GM23338 (cell line): Measurements from ENCODE around the gene MACIR. TPM values are rescaled to one million over a fixed set of nuclear protein-coding genes. Genes with fewer than 3 reads are reported as not detected.

Experiments used
- ATAC-seq: fragments of 200-7000 bp; cut with Tn5 transposase; 3 replicates; pipeline ENCODE4 v1.9.1; 2020
- DNase-seq: peaks from one replicate; pipeline ENCODE4 v3.0.0-alpha.2; 2015; ENCODE audit warnings: low spot score
- H2AFZ ChIP-seq: fragments of 200-600 bp; sonication (generic); 2 replicates; pipeline ENCODE4 v1.8.0; 2016; ENCODE audit warnings: antibody characterized with exemption, mild to moderate bottlenecking, moderate library complexity
- H3F3A ChIP-seq: fragments of 200-600 bp; sonication (generic); replicated peaks from 2 replicates; pipeline ENCODE4 v1.8.0; 2017; ENCODE audit warnings: antibody characterized with exemption, mixed run types, low read depth
- H3K27ac ChIP-seq: fragments of 200-600 bp; sonication (generic); 2 replicates; pipeline ENCODE4 v1.6.1; 2016; ENCODE audit warnings: low read depth
- H3K27me3 ChIP-seq: fragments of 200-600 bp; sonication (generic); 2 replicates; pipeline ENCODE4 v1.8.0; 2016; ENCODE audit warnings: mild to moderate bottlenecking, mixed run types, moderate library complexity; ENCODE audit not compliant: insufficient read depth
- H3K36me3 ChIP-seq: fragments of 200-600 bp; sonication (generic); 2 replicates; pipeline ENCODE4 v1.8.0; 2016; ENCODE audit warnings: mild to moderate bottlenecking; ENCODE audit not compliant: insufficient read depth
- H3K4me1 ChIP-seq: fragments of 200-600 bp; sonication (generic); 2 replicates; pipeline ENCODE4 v1.8.0; 2016; ENCODE audit warnings: mild to moderate bottlenecking, moderate library complexity; ENCODE audit not compliant: insufficient read depth
- H3K4me2 ChIP-seq: fragments of 200-600 bp; sonication (generic); 2 replicates; pipeline ENCODE4 v1.7.1; 2017; ENCODE audit warnings: mixed run types
- H3K4me3 ChIP-seq: fragments of 200-600 bp; sonication (generic); 2 replicates; pipeline ENCODE4 v1.6.1; 2016; ENCODE audit warnings: mixed run types
- H3K79me2 ChIP-seq: fragments of 200-600 bp; sonication (generic); replicated peaks from 2 replicates; pipeline ENCODE4 v1.8.0; 2017; ENCODE audit warnings: mild to moderate bottlenecking; ENCODE audit not compliant: insufficient read depth
- H3K9me2 ChIP-seq: fragments of 200-600 bp; sonication (generic); 2 replicates; pipeline ENCODE4 v1.8.0; 2017; ENCODE audit not compliant: insufficient read depth
- H4K20me1 ChIP-seq: fragments of 200-600 bp; sonication (generic); replicated peaks from 2 replicates; pipeline ENCODE4 v1.8.0; 2017; ENCODE audit warnings: mild to moderate bottlenecking; ENCODE audit not compliant: insufficient read depth
- H3K27ac Mint-ChIP-seq: 2 replicates; pipeline ENCODE4 v1.8.0; 2020; ENCODE audit warnings: inconsistent platforms, mild to moderate bottlenecking, moderate library complexity, mixed read lengths
- H3K27me3 Mint-ChIP-seq: 3 replicates; pipeline ENCODE4 v1.8.0; 2022; ENCODE audit warnings: low read depth, mild to moderate bottlenecking, moderate library complexity, mixed read lengths, inconsistent platforms; ENCODE audit not compliant: insufficient read depth, poor library complexity
- H3K36me3 Mint-ChIP-seq: 3 replicates; pipeline ENCODE4 v1.8.0; 2021; ENCODE audit warnings: low read depth, mild to moderate bottlenecking, inconsistent platforms, moderate library complexity, mixed read lengths
- H3K4me1 Mint-ChIP-seq: 3 replicates; pipeline ENCODE4 v1.8.0; 2020; ENCODE audit warnings: mild to moderate bottlenecking, inconsistent platforms, mixed read lengths
- H3K4me3 Mint-ChIP-seq: 3 replicates; pipeline ENCODE4 v1.8.0; 2021; ENCODE audit warnings: moderate library complexity, mild to moderate bottlenecking, inconsistent platforms, mixed read lengths
- H3K9me3 Mint-ChIP-seq: 3 replicates; pipeline ENCODE4 v1.8.0; 2020; ENCODE audit warnings: moderate library complexity, mild to moderate bottlenecking, inconsistent platforms, mixed read lengths
- CREB1 ChIP-seq: fragments of 250-450 bp; sonication (Bioruptor Pico); IDR thresholded peaks from 2 replicates; pipeline ENCODE4 v1.5.0; 2020; ENCODE audit warnings: low read depth, mild to moderate bottlenecking, moderate library complexity
- CTCF ChIP-seq, 2 experiments: fragments of 200-600 bp in 1 of 2; sonication (generic) in 1 of 2; conservative IDR thresholded peaks; 2 replicates each; pipeline versions ENCODE4 v1.5.1 to v1.6.1; 2016 to 2017; ENCODE audit warnings: antibody characterized with exemption in 2 of 2, low read depth in 2 of 2, mild to moderate bottlenecking in 2 of 2, moderate library complexity in 1 of 2
- EZH2 ChIP-seq: fragments of 200-600 bp; sonication (generic); IDR thresholded peaks from one replicate; pipeline ENCODE4 v1.8.0; 2017; ENCODE audit warnings: antibody characterized with exemption, mild to moderate bottlenecking, low read depth; ENCODE audit not compliant: unreplicated experiment
- JUNB ChIP-seq: IDR thresholded peaks from one replicate; pipeline ENCODE4 v1.6.1; 2016; ENCODE audit warnings: antibody characterized with exemption; ENCODE audit not compliant: unreplicated experiment
- NANOG ChIP-seq: IDR thresholded peaks from 2 replicates; pipeline ENCODE4 v1.6.1; 2016; ENCODE audit warnings: antibody characterized with exemption, borderline replicate concordance
- STAT1 ChIP-seq: IDR thresholded peaks from one replicate; pipeline ENCODE4 v1.6.1; 2016; ENCODE audit warnings: antibody characterized with exemption; ENCODE audit not compliant: unreplicated experiment
- ZNF114 ChIP-seq: fragments of 250-450 bp; sonication (Bioruptor Pico); IDR thresholded peaks from 2 replicates; pipeline ENCODE4 v1.5.0; 2020; ENCODE audit warnings: mild to moderate bottlenecking, moderate library complexity
- ZNF331 ChIP-seq: fragments of 250-450 bp; sonication (Bioruptor Pico); IDR thresholded peaks from 2 replicates; pipeline ENCODE4 v1.5.0; 2020; ENCODE audit warnings: low read depth, mild to moderate bottlenecking, moderate library complexity
- polyA plus RNA-seq: library from polyadenylated mRNA; unstranded; fragments of >200 nt; fragmentation: Nextera tagmentation; extraction: Ambion mirVana; gene quantifications from 2 replicates; pipeline ENCODE4 v1.2.1, GENCODE V29; 2016
- total RNA-seq: library from RNA; depleted of rRNA; stranded (reverse); fragments of >200 nt; shearing (Covaris generic); gene quantifications from 2 replicates; pipeline ENCODE4 v1.2.3, GENCODE V29; 2014
- TF ChIP-seq, protein P1 (sequence below): IDR thresholded peaks from one replicate; pipeline ENCODE4 v1.6.1; 2018; ENCODE audit warnings: antibody characterized with exemption; ENCODE audit not compliant: unreplicated experiment
- TF ChIP-seq, protein P2 (sequence below): IDR thresholded peaks from 2 replicates; pipeline ENCODE4 v1.6.1; 2016; ENCODE audit warnings: antibody characterized with exemption

The MACIR gene
- total and polyA plus RNA-seq, 2 experiments from 2014 or later = 11.7 to 27.6 TPM

DNA sequence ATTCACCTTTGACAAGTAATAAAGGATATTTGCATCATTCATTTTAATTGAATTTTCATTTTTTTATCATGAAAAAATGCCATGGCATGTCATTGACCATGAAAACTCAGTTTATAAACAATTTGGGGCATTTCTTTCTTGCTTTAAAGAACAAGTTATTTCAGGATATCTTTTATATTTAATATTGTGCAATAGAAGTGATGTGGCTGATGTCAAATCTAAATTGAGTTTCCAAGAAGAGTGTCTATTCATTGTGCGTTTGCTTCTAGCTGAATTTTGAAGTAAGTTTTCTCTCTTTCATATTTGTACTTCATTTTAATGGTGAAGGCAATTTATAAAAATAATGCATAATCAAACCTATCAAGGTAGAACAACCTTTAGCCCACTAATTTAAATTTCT lies 30.5 kb downstream of the MACIR start:
- no peaks in the 10 kb centered on the region for H3K36me3 Mint-ChIP-seq
- TF ChIP-seq NANOG = no peak
- TF ChIP-seq ZNF114 (CRISPR knock-in tag) = no peak
- TF ChIP-seq, protein P1, sequence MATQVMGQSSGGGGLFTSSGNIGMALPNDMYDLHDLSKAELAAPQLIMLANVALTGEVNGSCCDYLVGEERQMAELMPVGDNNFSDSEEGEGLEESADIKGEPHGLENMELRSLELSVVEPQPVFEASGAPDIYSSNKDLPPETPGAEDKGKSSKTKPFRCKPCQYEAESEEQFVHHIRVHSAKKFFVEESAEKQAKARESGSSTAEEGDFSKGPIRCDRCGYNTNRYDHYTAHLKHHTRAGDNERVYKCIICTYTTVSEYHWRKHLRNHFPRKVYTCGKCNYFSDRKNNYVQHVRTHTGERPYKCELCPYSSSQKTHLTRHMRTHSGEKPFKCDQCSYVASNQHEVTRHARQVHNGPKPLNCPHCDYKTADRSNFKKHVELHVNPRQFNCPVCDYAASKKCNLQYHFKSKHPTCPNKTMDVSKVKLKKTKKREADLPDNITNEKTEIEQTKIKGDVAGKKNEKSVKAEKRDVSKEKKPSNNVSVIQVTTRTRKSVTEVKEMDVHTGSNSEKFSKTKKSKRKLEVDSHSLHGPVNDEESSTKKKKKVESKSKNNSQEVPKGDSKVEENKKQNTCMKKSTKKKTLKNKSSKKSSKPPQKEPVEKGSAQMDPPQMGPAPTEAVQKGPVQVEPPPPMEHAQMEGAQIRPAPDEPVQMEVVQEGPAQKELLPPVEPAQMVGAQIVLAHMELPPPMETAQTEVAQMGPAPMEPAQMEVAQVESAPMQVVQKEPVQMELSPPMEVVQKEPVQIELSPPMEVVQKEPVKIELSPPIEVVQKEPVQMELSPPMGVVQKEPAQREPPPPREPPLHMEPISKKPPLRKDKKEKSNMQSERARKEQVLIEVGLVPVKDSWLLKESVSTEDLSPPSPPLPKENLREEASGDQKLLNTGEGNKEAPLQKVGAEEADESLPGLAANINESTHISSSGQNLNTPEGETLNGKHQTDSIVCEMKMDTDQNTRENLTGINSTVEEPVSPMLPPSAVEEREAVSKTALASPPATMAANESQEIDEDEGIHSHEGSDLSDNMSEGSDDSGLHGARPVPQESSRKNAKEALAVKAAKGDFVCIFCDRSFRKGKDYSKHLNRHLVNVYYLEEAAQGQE = no peak
- no peak for TF ChIP-seq EZH2
- no peak for ATAC-seq

GRCh38 chr5:103290846-103291245 lies 32.3 kb downstream of the MACIR start:
- H3K27ac ChIP-seq = no peak overlapping the region
- H3K27me3 ChIP-seq = no peaks in the 10 kb centered on the region
- no peaks in the 10 kb centered on the region for H3K79me2 ChIP-seq
- no peak overlapping the region for H3K4me2 ChIP-seq
- peaks cover 4% of the 10 kb centered on the region; the same call in 2 of the 3 replicates for H3K4me1 Mint-ChIP-seq
- no peak overlapping the region for H3K4me3 ChIP-seq
- DNase-seq = no peak
- H3K9me3 Mint-ChIP-seq = no peaks in the 10 kb centered on the region
- no peaks in the 10 kb centered on the region for H3K9me2 ChIP-seq
- H3K36me3 ChIP-seq = no peaks in the 10 kb centered on the region
- H3K27ac Mint-ChIP-seq = no peak overlapping the region
- H3K27me3 Mint-ChIP-seq = peaks cover 2% of the 10 kb centered on the region
- ATAC-seq = no peak
- peaks cover 6% of the 10 kb centered on the region for H3K4me1 ChIP-seq
- H4K20me1 ChIP-seq = no peaks in the 10 kb centered on the region
- TF ChIP-seq, protein P2, sequence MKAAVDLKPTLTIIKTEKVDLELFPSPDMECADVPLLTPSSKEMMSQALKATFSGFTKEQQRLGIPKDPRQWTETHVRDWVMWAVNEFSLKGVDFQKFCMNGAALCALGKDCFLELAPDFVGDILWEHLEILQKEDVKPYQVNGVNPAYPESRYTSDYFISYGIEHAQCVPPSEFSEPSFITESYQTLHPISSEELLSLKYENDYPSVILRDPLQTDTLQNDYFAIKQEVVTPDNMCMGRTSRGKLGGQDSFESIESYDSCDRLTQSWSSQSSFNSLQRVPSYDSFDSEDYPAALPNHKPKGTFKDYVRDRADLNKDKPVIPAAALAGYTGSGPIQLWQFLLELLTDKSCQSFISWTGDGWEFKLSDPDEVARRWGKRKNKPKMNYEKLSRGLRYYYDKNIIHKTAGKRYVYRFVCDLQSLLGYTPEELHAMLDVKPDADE = no peak
- TF ChIP-seq STAT1 (no peak), ZNF331 (CRISPR knock-in tag) (no peak), JUNB (no peak), CTCF (conservative IDR thresholded peaks at IDR 0.05; ENCODE audit: low read depth in 2 of 2) (no peak), NANOG (no peak), CREB1 (CRISPR knock-in tag) (no peak)
- no peak overlapping the region for H2AFZ ChIP-seq
- no peaks in the 10 kb centered on the region for H3F3A ChIP-seq
- no peak overlapping the region for H3K4me3 Mint-ChIP-seq
- H3K36me3 Mint-ChIP-seq = no peaks in the 10 kb centered on the region

More for the DNA sequence above, 30.5 kb downstream of the MACIR start:
- H3K4me3 ChIP-seq = no peak overlapping the region
- no peak overlapping the region for H3K27ac Mint-ChIP-seq
- H4K20me1 ChIP-seq = no peaks in the 10 kb centered on the region
- no peak overlapping the region for H2AFZ ChIP-seq
- no peak for DNase-seq
- peaks cover 4% of the 10 kb centered on the region; the same call in 2 of the 3 replicates for H3K4me1 Mint-ChIP-seq
- no peaks in the 10 kb centered on the region for H3K9me2 ChIP-seq
- H3K4me3 Mint-ChIP-seq = no peak overlapping the region
- H3K9me3 Mint-ChIP-seq = no peaks in the 10 kb centered on the region
- peaks cover 4% of the 10 kb centered on the region for H3K27me3 Mint-ChIP-seq
- no peaks in the 10 kb centered on the region for H3K27me3 ChIP-seq
- no peak overlapping the region for H3K27ac ChIP-seq
- H3K36me3 ChIP-seq = no peaks in the 10 kb centered on the region
- H3F3A ChIP-seq = no peaks in the 10 kb centered on the region
- H3K4me1 ChIP-seq = peaks cover 6% of the 10 kb centered on the region
- no peaks in the 10 kb centered on the region for H3K79me2 ChIP-seq
- no peak overlapping the region for H3K4me2 ChIP-seq
